Ramos (cell line): ENCODE measurements around the gene NR3C2.

Experiments
- in situ Hi-C: fragments of 300-500 bp; cut with MboI; formaldehyde crosslinking; loops from one replicate; pipeline ENCODE4 v1.14.3; 2022; ENCODE audit warnings: low sequenced_read_pairs; ENCODE audit not compliant: unreplicated experiment

Gene NR3C2

DNA sequence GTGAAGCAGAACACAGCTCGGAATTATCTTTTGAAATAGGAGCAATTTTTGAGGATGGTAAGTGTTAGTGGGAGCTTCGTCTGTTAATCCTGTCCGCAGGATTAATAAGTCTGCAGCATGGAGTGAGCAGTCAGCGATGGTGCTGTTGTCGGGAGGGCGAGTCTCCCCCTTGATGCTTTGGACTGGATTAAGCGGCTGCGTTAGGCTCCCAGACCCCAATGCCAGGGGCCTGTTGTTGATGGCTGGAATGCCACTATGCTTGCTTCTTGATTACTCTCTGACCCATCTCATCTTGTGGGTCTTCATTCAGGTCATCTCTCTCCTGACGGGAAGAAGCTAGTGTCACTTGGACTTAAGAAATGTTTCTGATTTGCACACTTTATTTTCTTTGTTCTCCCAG, 377.8 kb downstream of the NR3C2 start:
- in situ Hi-C loops: no loop called here

DNA sequence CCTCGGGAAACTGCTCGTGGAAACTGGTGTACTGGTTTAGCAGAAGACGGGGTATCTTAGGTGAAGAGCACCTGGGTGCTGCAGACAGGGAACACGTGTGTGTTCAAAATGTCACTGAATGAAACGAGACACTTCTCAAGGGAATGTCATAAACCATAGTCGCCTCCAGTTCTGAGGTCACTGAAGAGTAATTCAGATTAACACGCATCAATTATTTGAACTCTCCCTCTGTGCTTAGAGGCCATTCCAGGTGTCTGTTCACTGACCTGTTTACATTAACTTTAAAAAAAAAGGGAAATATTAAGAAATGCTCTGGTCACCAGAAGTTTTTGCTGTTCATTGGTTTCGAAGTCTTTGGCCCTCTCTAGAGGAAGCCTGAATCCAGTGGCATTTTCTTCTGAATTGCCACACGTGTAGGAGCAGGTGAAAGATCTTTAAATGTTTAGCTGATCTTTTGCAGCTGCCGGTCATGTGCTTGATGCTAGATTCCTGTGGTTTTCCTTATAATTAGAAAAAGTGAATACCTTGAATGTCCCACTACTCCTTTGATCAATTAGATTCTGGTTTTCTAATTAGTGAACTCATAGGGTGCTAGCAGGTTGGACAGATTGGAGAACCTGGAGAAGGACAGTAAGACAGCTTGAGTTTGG, 379.8 kb downstream of the NR3C2 start:
- in situ Hi-C loops: no loop called here

DNA sequence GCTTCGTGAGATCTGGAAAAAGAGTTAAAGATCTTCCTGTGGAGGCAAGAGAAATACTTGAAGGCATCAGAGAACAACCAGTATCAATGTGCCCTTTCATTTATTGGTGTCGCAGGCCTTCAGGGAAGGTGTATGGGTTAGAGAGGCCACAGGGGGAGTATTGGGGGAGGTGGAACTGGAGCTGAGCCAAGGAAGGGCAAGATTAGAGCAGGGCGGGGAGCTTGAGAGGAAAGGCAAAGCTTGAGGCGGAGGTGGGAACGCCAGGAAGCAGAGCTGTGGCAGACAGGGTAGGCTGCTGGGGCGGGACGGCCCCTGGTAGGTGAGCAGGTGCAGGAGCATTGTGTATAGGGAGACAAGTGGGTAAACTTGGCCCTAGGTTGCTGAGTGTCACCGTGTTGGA, 380.4 kb downstream of the NR3C2 start:
- in situ Hi-C loops: no loop called here

DNA sequence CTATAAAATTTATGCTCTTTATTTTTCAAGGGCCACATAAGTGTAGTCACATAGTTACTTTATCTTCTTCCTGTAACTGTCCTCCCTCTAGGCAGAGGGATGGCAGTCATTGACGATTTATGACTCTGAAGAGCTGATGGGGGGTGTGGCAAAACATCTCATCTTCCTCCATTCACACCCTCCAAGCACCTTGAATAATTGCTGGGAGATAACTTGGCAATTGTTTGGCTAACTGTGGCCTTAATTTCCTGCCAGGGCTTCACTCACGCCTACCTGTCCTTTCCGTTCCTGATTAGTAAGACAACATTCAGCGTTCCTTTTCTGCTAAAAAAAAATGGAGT, 381.1 kb downstream of the NR3C2 start:
- in situ Hi-C loops: no loop called here

DNA sequence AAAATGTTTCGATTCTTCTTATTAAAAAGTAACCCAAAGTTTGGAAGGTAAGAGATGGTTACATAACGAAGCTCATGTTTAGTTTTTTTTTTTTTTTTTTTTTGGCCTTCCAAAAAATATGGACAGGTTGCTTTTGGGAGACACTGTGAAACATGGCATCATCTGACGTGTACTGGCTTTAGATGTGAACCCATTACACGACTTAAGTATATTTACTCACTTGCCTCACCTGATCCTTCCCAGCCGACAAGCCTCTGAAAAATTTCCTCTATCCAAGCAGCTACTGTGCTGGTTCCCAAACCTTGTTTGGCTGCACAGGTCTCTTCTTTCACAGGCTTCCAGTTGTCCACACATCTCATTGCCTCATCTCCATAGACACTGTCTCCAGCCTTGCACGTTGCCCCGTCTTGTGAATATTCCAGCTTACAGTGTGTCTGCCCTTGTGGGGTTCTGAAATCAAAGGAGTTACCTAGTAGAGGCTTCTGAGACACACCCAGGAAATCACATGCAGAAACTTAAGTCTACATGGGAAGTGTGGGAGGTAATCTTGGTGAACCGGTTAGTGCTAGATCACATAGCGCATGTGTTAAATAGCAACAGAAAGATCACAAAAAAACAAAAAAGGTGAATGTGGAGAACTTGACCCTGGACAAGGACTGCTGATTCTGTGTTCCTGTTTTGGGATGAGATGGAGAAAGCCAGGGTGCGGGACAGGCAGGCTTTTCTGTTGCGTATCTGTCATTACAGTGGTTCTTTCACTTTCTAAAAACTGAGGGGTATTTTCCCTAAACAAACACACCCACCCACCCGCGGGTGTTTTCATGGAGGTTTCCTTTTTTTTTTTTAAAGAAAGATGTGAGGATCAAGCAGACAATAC, 381.7 kb downstream of the NR3C2 start:
- in situ Hi-C loops: no loop called here

DNA sequence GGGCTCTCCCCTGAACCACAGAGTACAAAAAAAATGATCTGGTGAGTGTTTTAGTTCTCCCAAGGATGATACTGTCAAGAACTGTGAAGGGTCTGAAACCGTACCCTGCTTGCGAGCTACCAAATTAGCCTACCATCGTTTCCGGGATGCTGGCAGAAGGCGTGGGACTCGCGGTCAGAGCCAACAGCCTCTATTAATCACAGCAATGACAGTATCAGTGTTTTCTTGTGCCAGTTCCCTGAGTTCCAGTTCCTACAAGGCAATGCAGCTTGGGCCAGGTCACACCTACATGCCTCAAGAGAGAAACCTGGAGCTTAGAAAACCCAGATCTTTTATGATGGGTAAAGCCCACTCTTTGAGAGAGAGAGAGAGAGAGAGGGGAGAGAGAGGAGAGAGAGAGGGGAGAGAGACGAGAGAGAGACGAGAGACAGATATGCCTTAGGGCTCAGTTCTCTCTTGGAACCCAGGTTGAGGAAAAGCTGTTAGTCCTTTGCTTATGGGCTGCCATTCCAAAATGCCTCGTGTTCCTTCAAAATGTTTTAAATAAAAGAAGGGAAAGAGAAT, 382.5 kb downstream of the NR3C2 start:
- in situ Hi-C loops: no loop called here

DNA sequence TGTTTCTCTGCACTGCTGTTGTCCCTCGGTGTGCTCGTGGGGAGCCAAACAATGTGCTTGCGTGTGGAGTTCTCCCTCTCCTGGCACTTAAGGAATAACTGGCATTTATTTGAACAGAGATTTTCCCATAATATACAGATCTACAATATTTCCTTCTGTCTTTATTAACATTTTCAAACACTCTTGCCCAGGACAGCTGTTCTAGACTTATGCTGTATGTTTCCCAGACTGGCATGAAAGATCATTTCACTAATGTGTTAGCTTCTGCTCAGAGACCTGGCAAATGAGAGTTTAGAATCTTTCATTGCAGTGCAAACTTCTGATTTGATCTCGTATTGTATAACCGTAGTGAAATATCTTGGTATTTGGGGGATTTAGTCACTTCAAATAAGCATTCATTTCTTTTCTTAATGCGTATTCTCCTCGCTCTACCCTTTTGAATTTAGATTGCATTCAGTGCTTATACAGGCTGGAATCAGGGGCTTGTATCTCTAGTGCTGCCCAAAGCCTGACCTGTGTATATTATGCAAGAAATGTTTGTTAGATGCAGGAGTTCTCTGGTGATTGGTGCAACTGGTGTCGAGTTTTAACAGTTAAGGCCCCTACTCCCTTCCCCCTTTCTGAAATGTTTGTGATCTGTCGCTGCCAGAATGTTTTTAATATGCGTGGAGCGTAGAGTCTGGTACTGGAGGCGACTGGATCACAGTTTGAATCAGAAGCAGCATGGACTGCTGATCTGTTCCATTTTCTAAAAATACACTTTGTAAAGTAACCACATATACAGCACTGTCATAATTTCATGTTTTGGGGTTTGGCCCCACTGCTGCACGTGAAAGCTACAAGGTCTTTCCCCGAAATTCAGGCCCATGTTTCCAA, 384.0 kb downstream of the NR3C2 start:
- in situ Hi-C loops: no loop called here

DNA sequence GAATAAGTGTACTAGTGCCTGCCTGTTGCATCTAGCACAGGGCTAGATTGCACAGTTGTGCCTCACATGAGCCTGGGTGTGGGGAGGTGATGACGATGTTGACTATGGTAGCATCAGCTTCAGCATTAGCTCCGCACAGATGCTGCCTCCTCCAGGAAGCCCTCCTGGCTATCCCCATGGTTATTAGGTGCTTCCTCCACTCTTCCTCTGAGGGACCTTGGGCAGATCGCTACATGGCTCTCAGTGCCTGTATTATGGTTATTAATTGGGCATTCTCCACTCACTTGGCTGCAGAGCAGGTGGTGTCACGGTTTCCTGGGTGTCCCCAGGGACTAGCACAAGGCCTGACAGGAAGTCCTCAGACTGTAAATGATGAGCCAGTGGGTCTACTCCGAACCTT, 384.7 kb downstream of the NR3C2 start:
- in situ Hi-C loops: no loop called here

DNA sequence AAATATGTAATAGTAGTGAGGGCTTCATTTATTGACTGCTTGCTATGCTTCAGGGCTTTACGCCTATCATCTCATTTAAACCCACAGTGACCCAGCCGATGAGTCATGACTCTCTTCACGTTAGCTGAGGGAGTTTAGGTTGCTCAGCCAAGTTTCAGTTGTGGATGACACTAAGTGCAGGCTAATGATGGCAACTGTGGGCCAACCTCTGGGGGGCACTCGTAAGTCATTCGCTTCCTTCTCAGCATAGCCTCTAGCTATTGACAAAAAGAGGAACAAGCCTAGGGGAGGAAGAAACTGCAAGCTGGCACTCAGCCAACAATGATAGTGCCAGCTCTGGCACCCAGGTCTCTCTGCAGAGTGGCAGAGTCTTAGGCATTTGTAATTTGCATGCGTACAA, 385.3 kb downstream of the NR3C2 start:
- in situ Hi-C loops: no loop called here

DNA sequence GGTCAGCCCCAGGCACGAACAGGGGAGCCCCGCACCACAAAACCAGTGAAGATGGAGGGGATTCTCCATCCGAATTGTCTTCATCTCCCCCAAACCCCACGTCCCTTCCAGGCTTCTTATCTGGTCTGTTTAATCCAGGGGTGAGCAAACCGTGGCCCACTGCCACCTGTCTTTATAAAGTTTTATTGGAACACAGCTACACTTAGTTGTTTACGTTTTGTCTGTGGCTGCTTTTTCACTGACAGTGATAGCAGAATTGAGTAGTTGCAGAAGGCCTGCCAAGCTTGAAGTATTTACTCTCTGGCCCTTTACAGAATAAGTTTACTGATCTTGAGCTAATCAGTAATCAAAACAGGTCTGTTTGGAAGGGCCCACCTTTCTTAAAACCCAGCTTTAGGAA, 386.4 kb downstream of the NR3C2 start:
- in situ Hi-C loops: no loop called here

DNA sequence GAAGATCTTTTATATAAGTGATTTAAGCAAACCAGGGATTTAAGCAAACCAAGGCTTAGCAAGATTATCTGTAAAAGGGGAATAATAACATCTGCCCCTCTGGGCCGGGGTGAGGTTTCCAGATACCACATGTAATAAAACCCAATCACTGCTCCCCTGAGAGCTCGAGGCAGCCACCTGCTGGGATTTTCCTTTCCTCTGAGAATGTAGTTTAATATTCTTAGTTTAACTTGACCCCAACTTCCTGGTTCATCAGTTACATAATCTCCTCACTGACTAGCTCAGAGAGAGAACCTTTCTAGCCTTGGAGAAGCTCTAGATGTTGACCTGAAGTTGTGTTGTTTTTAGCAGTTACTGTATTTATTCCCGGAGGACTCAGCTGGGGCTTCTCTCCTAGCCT, 387.9 kb downstream of the NR3C2 start:
- in situ Hi-C loops: no loop called here

DNA sequence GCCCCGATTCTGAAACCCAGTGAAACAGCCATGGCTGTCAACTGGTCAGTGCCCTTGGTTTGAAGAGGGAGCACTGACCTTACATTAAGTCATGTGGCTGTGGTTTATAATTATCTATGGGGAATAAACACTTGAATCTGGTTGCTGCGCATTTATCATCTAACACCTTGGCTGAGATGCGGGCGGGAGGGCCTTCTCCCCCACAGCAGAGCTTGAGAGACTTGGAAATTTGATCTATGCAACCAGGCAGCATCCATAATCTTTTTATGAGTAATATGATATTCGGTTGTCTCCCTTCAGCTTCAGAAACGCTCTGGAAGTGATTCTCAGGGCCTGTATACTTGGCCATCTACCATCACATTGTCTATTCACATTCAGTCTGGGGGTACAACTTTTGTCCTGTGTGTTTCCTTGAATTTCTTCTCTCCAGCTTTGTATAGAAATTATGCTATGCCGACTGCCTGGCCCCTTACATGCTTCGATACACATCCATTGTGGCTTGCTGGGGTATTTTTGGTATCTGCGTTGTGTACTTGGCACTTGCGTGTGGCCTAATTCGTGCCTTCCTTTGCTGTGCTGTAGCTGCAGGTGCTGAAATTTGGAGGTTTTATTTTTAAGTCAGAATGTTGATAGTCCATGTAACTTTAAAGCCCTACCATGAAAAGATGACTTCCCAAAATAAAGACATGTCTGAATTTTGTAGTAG, 388.8 kb downstream of the NR3C2 start:
- in situ Hi-C loops: no loop called here

DNA sequence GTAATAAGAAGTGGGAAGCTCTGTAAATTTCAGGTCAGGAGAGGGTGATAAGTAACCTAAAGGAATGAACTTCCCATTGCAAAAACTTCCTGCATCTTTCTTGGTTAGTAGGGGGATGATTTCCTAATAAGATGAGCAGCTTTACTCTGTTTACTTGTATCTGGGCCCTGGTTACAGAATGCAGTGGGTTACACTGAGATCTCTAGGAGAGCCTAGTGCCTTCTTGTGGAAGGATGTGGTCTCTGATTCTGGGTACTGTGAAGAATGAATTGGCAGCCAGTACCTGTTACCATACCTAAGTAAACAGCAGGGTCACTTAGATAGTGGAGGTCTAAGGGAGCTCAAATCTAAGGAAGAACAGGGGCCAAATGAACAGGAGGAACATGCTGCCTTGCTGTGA, 389.8 kb downstream of the NR3C2 start:
- in situ Hi-C loops: no loop called here

DNA sequence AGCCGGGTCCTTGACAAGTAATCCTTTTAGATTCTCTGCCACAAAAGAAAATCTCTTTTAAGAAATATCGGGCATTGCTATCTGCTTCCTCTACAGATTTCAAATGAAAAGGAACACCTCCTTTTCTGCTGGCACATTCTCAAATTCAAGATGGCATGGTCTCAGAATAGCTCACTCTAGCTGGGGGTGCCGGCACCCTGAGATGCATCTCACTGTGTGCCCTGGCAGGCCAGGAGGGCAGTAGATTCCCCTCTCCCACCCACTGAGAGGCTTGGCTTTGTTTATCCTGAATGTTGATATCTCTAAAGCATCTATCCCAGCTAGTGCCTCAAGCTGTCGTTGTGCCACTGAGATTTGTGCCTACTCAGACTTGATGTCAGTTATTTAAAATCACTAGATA, 390.8 kb downstream of the NR3C2 start:
- in situ Hi-C loops: no loop called here

DNA sequence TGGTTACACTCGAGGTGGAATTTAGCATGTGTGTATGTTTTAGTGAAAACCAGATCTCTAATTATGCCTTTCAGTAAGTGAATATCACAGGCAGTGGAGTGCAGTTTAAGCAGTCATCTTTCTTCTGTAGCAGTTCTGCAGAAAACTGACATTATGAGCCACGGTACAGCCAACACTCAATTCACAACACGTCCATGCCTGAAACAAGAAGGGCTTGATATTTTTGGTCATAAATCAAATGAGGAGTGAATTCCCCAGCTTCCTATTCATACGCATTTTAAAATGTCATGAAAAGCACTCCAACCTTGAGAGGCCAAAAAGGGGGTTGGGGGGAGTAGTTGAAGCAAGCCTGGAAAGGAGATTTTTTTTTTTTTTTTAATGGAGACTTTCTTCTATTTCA, 393.6 kb downstream of the NR3C2 start:
- in situ Hi-C loops: no loop called here

DNA sequence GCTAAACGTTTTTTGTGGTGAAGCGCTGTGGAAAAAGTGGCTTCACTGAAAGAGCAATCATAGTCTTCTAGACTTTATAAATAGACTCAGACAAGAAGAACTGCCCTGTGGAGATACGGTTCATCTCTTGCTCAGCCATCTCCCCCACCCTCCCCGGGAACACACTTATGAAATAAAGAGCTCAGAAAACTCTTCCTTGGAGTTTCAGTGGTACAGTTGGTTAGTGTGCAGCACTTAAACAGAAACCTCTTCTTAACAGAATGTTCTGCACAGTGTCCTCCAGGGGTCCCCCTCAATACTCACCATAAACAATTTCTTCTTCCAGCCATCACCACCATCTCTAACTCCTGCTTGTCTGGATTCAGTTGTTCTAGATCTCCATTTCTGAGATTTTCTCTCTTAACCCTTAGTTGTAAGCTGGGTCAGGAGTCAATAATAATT, 397.3 kb downstream of the NR3C2 start:
- in situ Hi-C loops: no loop called here

DNA sequence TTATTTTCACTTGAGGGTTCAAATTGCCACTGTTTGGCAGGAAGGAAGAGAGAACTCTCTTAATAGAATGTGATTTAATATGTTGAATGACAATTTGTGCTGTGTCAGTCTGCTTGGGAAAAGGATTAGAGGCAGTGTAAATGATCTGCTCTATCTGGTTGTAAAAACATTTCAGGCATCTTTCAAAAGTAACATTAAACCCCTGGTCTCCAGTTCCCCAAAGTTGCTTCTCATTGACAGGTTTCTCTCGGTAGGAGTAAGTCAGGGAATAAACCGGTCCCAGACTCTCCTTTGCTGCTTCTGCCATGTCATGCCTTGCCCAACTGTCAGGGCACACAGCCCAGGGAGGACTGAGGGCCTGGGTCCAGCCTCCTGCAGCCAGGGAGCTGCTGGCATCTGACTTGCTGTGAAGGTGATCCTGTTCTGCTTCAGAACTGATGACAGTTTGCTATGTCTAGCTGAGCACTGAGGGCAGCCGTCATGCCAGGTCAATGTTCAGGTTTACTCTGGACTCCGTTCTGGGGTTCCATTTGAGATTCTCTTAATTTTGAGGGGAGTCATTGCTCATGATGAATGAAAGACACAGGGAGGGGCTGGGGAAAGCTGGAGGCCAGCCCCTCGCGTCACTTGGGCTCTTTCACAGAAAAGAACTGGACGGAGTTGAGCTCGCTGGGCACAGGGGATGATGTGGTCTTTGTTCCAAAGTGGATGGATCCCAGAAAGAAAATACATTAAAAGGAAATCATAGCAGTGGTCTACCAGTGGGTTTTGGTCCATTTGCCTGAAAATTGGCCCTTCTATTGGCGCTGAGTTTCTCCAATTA, 397.9 kb downstream of the NR3C2 start:
- in situ Hi-C loops: no loop called here

DNA sequence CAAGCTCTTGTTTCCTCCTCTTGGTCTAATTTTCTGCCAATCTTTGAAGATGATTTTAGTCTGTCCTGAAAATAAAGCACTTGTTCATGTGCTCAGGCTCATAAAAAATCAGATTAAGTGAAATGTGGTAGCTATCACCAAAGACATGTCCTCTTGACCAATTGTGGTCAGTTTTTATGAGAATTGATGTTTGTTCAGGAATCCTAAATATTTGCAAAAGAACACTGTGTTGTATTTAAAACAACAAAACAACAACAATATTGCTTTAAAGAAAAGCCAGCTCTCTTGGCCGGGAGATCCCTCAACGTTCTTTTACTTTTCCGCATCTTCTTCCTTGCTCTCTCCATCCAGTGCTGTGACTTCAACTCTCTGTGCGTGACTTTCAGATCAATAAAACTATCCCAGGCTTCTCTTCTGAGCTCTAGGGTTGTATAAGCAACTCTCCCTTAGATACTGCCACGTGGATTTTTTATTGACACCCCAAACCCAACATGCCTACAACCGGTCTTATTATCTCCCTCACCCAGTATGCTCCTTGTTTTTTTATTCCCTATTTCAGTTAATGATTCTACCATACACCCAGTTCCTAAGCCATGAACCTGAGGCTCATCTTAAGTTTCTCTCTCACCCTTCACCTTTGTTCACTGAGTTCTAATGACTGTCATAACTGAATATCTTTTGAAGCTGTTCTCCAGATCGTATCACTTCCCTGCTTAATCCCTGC, 400.4 kb downstream of the NR3C2 start:
- in situ Hi-C loops: no loop called here

DNA sequence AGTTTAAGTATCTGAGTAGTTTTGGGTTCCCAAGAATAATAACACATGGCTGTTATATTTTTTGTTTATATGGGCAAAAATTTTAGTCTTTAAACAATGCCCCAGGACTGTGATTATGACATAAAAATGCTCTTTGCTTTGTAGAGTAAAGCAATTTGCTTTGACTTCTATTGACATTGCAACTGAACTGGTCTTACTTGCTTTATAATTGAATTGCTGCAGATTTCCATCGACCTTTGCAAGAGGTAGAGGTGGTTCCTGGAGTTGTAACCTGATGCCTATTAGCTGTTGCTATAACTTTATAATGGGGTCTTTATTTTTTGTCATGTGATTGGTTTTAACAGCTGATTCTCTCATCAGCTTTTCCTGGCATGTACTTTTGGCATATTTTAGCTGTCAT, 407.4 kb downstream of the NR3C2 start:
- in situ Hi-C loops: no loop called here
